Activated naive CD4-positive, alpha-beta T cell treated with anti-CD3 and anti-CD28 coated beads, Interleukin-2, amount 10 ng/mL, durations not matched to agents 7 days and 5 days (primary cell): ENCODE results near the gene NEDD8.
A peak's percentile ranks its signal among the peaks of the same experiment; 100 is the strongest.

ENCODE experiments used
- CTCF ChIA-PET: fragments of 350-600 bp; sonication (Branson Sonifier 250); formaldehyde crosslinking; loops from one replicate; lab custom pipeline; 2021; ENCODE audit warnings: antibody characterized with exemption; lab: Charles Lee
- DNase-seq: peaks from one replicate; pipeline ENCODE4 v3.0.0-alpha.2; 2020
- H3K27ac Mint-ChIP-seq: one replicate; pipeline ENCODE4 v1.8.0; 2021; ENCODE audit warnings: mild to moderate bottlenecking, moderate library complexity, mixed read lengths
- H3K27me3 Mint-ChIP-seq: one replicate; pipeline ENCODE4 v1.8.0; 2021; ENCODE audit warnings: mild to moderate bottlenecking, mixed read lengths
- H3K36me3 Mint-ChIP-seq: one replicate; pipeline ENCODE4 v1.8.0; 2021; ENCODE audit warnings: mixed read lengths
- H3K4me1 Mint-ChIP-seq: one replicate; pipeline ENCODE4 v1.8.0; 2021; ENCODE audit warnings: mixed read lengths
- H3K4me3 Mint-ChIP-seq: one replicate; pipeline ENCODE4 v1.8.0; 2021; ENCODE audit warnings: mild to moderate bottlenecking, moderate library complexity, mixed read lengths
- H3K9me3 Mint-ChIP-seq: one replicate; pipeline ENCODE4 v1.8.0; 2021; ENCODE audit warnings: mixed read lengths

The NEDD8 gene

GRCh38 chr14:24232121-24232644 lies at the start of gene NEDD8:
Gene NEDD8 (minus strand): TSS chr14:24232367. CDS start chr14:24232267, 100 bp downstream.
- CTCF ChIA-PET, result interaction anchor here (1.5 to 3.2 kb wide), 3 partner anchors 10 to 77 kb away, joined by 3 to 16 read pairs (median 4); partner anchors contain the start of genes LTB4R2 and TINF2
- DNase-seq, result peak; percentile 94
- Mint-ChIP-seq H3K9me3 (no peaks in the 10 kb centered on the region), H3K36me3 (peaks cover 48% of the 10 kb centered on the region), H3K4me1 (peaks cover 60% of the 10 kb centered on the region), H3K4me3 (peak within 1 kb of the TSS; percentile 87), H3K27me3 (no peaks in the 10 kb centered on the region), H3K27ac (peak within 1 kb of the TSS; percentile 91)

GRCh38 chr14:24281636-24282035 lies 49.5 kb upstream of the NEDD8 start:
- Mint-ChIP-seq H3K27me3 (peaks cover 13% of the 10 kb centered on the region), H3K27ac (no peak overlapping the region), H3K36me3 (no peaks in the 10 kb centered on the region), H3K9me3 (no peaks in the 10 kb centered on the region), H3K4me1 (peaks cover 30% of the 10 kb centered on the region), H3K4me3 (no peak overlapping the region)
- CTCF ChIA-PET, result interaction anchor here (0.8 to 4.4 kb wide), 4 partner anchors 9 to 27 kb away, joined by 3 to 19 read pairs (median 6); partner anchors contain the start of gene RABGGTA
- no peak for DNase-seq

GRCh38 chr14:24280797-24281460 lies 48.8 kb upstream of the NEDD8 start:
- no peak for DNase-seq
- H3K27me3 Mint-ChIP-seq, result peaks cover 13% of the 10 kb centered on the region
- no peaks in the 10 kb centered on the region for H3K9me3 Mint-ChIP-seq
- peaks cover 31% of the 10 kb centered on the region for H3K4me1 Mint-ChIP-seq
- peak overlapping the region; percentile 39 for H3K27ac Mint-ChIP-seq
- H3K36me3 Mint-ChIP-seq, result no peaks in the 10 kb centered on the region
- no peak overlapping the region for H3K4me3 Mint-ChIP-seq
- CTCF ChIA-PET, result interaction anchor here (0.8 to 12.6 kb wide), 7 partner anchors 9 to 38 kb away, joined by 3 to 110 read pairs (median 16); partner anchors contain the start of genes CIDEB, DHRS1, NOP9 and RABGGTA

- Mint-ChIP-seq H3K4me3 (no peak overlapping the region), H3K4me1 (peaks cover 37% of the 10 kb centered on the region), H3K27ac (no peak overlapping the region), H3K27me3 (peaks cover 13% of the 10 kb centered on the region), H3K9me3 (no peaks in the 10 kb centered on the region), H3K36me3 (no peaks in the 10 kb centered on the region)
- CTCF ChIA-PET, result interaction anchor here (0.6 to 12.6 kb wide), 11 partner anchors 9 to 51 kb away, joined by 3 to 110 read pairs (median 4); partner anchors contain the start of genes CIDEB, DHRS1, LTB4R2 and NOP9
- peak; percentile 55 for DNase-seq
Observed at GRCh38 chr14:24279301-24280186, 47.4 kb upstream of the NEDD8 start.

- Mint-ChIP-seq H3K27ac (no peak overlapping the region), H3K4me3 (no peak overlapping the region)
Observed at GRCh38 chr14:24278424-24278823, 46.3 kb upstream of the NEDD8 start.

GRCh38 chr14:24277606-24278321 lies 45.6 kb upstream of the NEDD8 start:
- H3K27me3 Mint-ChIP-seq, result peaks cover 13% of the 10 kb centered on the region
- no peak overlapping the region for H3K4me3 Mint-ChIP-seq
- CTCF ChIA-PET, result interaction anchor here (0.6 to 12.6 kb wide), 5 partner anchors 12 to 62 kb away, joined by 3 to 110 read pairs (median 3); partner anchors contain the start of genes CIDEB, DHRS1, MDP1 and NOP9
- no peak for DNase-seq
- H3K27ac Mint-ChIP-seq, result no peak overlapping the region
- no peaks in the 10 kb centered on the region for H3K9me3 Mint-ChIP-seq
- peaks cover 53% of the 10 kb centered on the region for H3K4me1 Mint-ChIP-seq
- H3K36me3 Mint-ChIP-seq, result no peaks in the 10 kb centered on the region

More at GRCh38 chr14:24278424-24278823, 46.3 kb upstream of the NEDD8 start:
- H3K4me1 Mint-ChIP-seq, result peaks cover 48% of the 10 kb centered on the region
- H3K36me3 Mint-ChIP-seq, result no peaks in the 10 kb centered on the region
- CTCF ChIA-PET, result interaction anchor here (1.1 to 12.6 kb wide), 7 partner anchors 8 to 63 kb away, joined by 3 to 110 read pairs (median 11); partner anchors contain the start of genes CIDEB, DHRS1, MDP1 and NOP9
- DNase-seq, result no peak
- no peaks in the 10 kb centered on the region for H3K9me3 Mint-ChIP-seq
- peaks cover 13% of the 10 kb centered on the region for H3K27me3 Mint-ChIP-seq

DNA sequence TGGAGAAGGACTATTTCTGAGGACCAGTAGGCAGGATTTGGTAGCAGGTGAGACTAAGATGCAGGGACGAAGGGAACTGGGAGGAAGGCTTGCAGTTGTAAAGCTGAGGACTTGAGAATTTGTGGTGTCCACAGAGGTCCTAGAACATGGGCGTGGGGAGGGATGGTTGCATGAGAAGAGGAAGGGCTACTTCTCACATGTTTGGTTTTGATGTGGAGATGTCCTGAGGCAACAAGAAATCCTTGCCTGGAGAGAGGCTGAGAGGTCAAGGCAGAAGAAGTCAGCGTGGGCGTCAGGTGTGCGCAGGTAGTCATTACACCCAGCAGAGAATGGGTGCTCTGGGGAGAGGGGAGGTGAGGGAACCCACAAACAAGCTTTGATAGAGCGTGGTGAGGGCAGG lies 44.9 kb upstream of the NEDD8 start:
- no peak overlapping the region for H3K4me3 Mint-ChIP-seq
- H3K9me3 Mint-ChIP-seq, result no peaks in the 10 kb centered on the region
- CTCF ChIA-PET, result interaction anchor here (0.9 to 12.6 kb wide), 2 partner anchors 23 to 29 kb away, joined by 3 to 110 read pairs; partner anchors contain the start of genes DHRS1 and NOP9
- peaks cover 60% of the 10 kb centered on the region for H3K4me1 Mint-ChIP-seq
- peaks cover 13% of the 10 kb centered on the region for H3K27me3 Mint-ChIP-seq
- no peak overlapping the region for H3K27ac Mint-ChIP-seq
- no peaks in the 10 kb centered on the region for H3K36me3 Mint-ChIP-seq
- DNase-seq, result no peak

DNA sequence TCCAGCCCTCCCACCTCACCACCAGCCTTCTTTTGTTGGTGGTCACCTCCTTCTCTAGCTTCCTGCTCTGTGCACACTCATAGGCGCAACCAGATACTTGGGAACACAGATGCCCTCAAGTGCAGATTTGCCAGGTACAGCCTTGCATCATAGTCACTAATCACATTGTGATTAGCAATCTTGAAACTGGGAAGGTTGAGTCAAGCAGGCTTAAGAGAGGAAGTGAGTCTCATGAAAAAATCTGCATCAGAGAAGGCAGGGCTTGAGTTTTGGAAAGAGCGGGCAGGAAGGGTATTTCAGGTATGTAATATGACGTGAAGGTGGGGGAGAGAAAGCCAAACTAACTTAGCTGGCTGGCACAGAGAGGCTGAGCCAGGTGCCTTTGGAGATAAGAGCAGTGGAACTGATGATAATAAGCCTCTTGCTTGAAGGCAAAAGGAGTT lies 42.0 kb upstream of the NEDD8 start:
- H3K9me3 Mint-ChIP-seq, result no peaks in the 10 kb centered on the region
- DNase-seq, result peak; percentile 48
- no peak overlapping the region for H3K4me3 Mint-ChIP-seq
- peaks cover 4% of the 10 kb centered on the region for H3K36me3 Mint-ChIP-seq
- peak overlapping the region; percentile 84 for H3K27ac Mint-ChIP-seq
- peaks cover 70% of the 10 kb centered on the region for H3K4me1 Mint-ChIP-seq
- CTCF ChIA-PET, result interaction anchor here (0.7 to 12.6 kb wide), 15 partner anchors 16 to 158 kb away, joined by 3 to 110 read pairs (median 4); partner anchors contain the start of genes CIDEB, DHRS1, LTB4R2 and MDP1
- H3K27me3 Mint-ChIP-seq, result no peaks in the 10 kb centered on the region

DNA sequence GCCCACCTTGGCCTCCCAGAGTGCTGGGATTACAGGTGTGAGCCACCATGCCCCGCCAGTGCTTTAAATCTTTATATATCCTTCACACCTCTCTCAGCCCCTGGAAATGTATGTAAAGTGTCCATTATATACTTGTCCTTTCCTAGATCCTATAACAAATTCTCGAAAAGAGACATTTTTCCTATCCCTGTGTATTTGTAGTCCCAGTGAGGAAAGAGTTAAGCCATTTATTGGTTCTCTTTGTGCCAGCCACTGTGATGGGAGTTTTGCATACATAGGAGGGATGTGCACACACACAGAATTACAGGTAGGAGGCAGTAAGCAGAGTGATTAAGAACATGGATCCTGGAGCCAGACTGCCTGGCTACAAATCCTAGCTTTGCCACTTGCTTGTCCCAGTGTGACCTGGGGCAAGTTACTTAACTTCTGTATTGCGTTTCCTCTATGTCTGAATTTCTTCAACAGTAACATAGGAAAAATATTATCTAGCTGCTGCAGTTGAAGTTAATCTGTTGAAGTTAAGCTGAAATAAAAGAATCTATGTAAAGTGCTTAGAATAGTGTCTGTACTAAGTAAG lies 41.3 kb upstream of the NEDD8 start:
- H3K4me1 Mint-ChIP-seq, result peaks cover 65% of the 10 kb centered on the region
- peak overlapping the region; percentile 84 for H3K27ac Mint-ChIP-seq
- CTCF ChIA-PET, result interaction anchor here (0.7 to 12.6 kb wide), 15 partner anchors 16 to 158 kb away, joined by 3 to 110 read pairs (median 4); partner anchors contain the start of genes CIDEB, DHRS1, LTB4R2 and NOP9
- peaks cover 5% of the 10 kb centered on the region for H3K36me3 Mint-ChIP-seq
- DNase-seq, result no peak
- no peaks in the 10 kb centered on the region for H3K9me3 Mint-ChIP-seq
- no peak overlapping the region for H3K4me3 Mint-ChIP-seq
- H3K27me3 Mint-ChIP-seq, result no peaks in the 10 kb centered on the region

DNA sequence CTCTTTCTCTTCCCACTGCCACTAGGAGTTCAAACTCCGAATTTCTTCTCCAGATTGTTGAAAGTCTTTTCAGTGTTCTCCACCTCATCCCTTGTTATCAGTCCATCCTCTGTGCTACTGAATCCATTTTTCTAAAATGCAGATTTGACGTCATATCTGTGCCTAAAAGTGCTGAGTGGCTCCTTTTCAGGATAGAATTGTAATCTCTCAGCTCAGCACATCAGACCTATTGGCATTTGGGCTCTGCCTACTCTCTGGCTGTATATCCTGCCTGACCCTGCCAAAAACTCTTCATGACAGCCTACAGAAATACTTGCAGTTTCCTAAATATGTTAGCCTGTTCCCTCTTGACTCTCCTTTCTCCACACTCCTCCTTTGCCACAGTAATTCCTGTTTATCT lies 40.3 kb upstream of the NEDD8 start:
- no peaks in the 10 kb centered on the region for H3K27me3 Mint-ChIP-seq
- no peaks in the 10 kb centered on the region for H3K9me3 Mint-ChIP-seq
- CTCF ChIA-PET, result interaction anchor here (0.7 to 12.6 kb wide), 9 partner anchors 8 to 59 kb away, joined by 3 to 110 read pairs (median 8); partner anchors contain the start of genes CHMP4A, CIDEB, DHRS1 and LTB4R2
- H3K27ac Mint-ChIP-seq, result peak overlapping the region; percentile 95
- peaks cover 60% of the 10 kb centered on the region for H3K4me1 Mint-ChIP-seq
- peak overlapping the region; percentile 31 for H3K4me3 Mint-ChIP-seq
- peaks cover 5% of the 10 kb centered on the region for H3K36me3 Mint-ChIP-seq
- DNase-seq, result no peak

- peaks cover 12% of the 10 kb centered on the region for H3K36me3 Mint-ChIP-seq
- H3K9me3 Mint-ChIP-seq, result no peaks in the 10 kb centered on the region
- no peaks in the 10 kb centered on the region for H3K27me3 Mint-ChIP-seq
- peaks cover 57% of the 10 kb centered on the region for H3K4me1 Mint-ChIP-seq
- H3K4me3 Mint-ChIP-seq, result peak overlapping the region; percentile 85
- peak overlapping the region; percentile 95 for H3K27ac Mint-ChIP-seq
- no peak for DNase-seq
- CTCF ChIA-PET, result interaction anchor here (0.7 to 12.6 kb wide), 11 partner anchors 9 to 59 kb away, joined by 3 to 110 read pairs (median 5); partner anchors contain the start of genes CHMP4A, CIDEB, DHRS1 and LTB4R2
Observed at GRCh38 chr14:24271834-24272263, 39.7 kb upstream of the NEDD8 start.

DNA sequence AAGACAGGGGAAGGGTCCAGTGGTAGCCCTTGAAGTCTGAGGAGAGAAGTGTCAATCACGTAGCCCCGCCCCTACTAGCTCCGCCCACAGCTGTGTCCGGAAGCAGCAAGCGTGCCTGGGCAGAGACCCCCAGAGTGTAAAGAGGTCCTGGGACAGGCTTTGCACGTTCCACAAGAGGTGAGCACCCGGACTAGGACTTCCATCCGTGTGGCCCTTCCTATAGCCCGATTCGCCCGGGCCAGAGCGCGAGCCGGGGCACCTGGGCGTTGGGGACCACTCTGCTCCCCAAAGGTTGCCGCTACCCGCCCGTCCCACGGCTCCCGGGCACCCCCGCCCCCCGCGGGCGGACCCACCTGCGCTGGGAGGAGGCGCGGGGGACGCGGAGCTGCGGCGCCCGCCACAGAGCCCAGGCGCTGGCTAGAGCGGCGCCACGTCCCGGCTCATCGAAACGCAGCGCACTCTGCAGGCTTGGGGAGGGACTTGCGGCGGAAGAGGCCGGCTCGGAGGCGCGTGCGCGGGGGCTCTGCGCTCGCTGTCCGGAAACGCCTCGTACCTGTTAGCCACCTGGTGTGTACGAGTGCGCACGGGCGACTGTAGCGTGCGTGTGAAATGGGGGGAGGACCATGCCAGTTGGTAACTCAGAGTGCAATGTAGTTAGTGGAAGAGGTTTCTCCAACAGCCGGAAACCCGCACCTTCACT lies 39.1 kb upstream of the NEDD8 start, which contains the start of gene RABGGTA:
RABGGTA (minus strand) TSS at position 464 of the 700 bp plus-strand sequence. CDS start 482 bp downstream, outside the sequence.
- DNase-seq, result peak; percentile 93
- H3K9me3 Mint-ChIP-seq, result no peaks in the 10 kb centered on the region
- CTCF ChIA-PET, result interaction anchor here (0.9 to 12.6 kb wide), 12 partner anchors 9 to 58 kb away, joined by 3 to 110 read pairs (median 6); partner anchors contain the start of genes CHMP4A, CIDEB, DHRS1 and LTB4R2
- peak within 1 kb of the TSS; percentile 85 for H3K4me3 Mint-ChIP-seq
- H3K36me3 Mint-ChIP-seq, result peaks cover 16% of the 10 kb centered on the region
- no peaks in the 10 kb centered on the region for H3K27me3 Mint-ChIP-seq
- H3K27ac Mint-ChIP-seq, result peak within 1 kb of the TSS; percentile 97
- H3K4me1 Mint-ChIP-seq, result peaks cover 54% of the 10 kb centered on the region
